Activated T-cell treated with anti-CD3 and anti-CD28 coated beads, Interleukin-2, amount 50 U/mL, for 4 hours (primary cell): ENCODE results near the gene MTG1. TPM values are rescaled to one million over a fixed set of nuclear protein-coding genes. Genes with fewer than 3 reads are reported as not detected.
"Not testable (repeated sequence)": the region's sequence is repeated elsewhere in the genome, so short reads cannot be mapped to it uniquely, and the experiment has no call there.

Source experiments
- ATAC-seq, 2 donors: fragments of 200-7000 bp; cut with Tn5 transposase; one replicate each; pipeline ENCODE4 v1.10.0; 2021
- DNase-seq: peaks from one replicate; pipeline ENCODE4 v3.0.0-alpha.2; 2020
- H3K27me3 Mint-ChIP-seq: one replicate; pipeline ENCODE4 v1.8.0; 2021; ENCODE audit warnings: low read depth, mixed read lengths
- H3K36me3 Mint-ChIP-seq: one replicate; pipeline ENCODE4 v1.8.0; 2022; ENCODE audit warnings: mixed read lengths; ENCODE audit not compliant: insufficient read depth
- H3K4me1 Mint-ChIP-seq: one replicate; pipeline ENCODE4 v1.8.0; 2021; ENCODE audit warnings: low read depth, mixed read lengths
- H3K4me3 Mint-ChIP-seq: one replicate; pipeline ENCODE4 v1.8.0; 2021; ENCODE audit warnings: mild to moderate bottlenecking, moderate library complexity, mixed read lengths
- H3K9me3 Mint-ChIP-seq: one replicate; pipeline ENCODE4 v1.8.0; 2021; ENCODE audit warnings: mixed read lengths
- total RNA-seq, 3 donors: library from RNA; stranded (reverse); gene quantifications; one replicate each; pipeline ENCODE4 v1.2.1, GENCODE V29; 2021

MTG1 gene
- total RNA-seq, 3 donors from 2014 or later, result 60.3 to 68.1 (median 67.1) TPM

- Mint-ChIP-seq H3K4me1 (peaks cover 19% of the 10 kb centered on the region), H3K4me3 (no peak overlapping the region), H3K27me3 (no peaks in the 10 kb centered on the region), H3K9me3 (peaks cover 21% of the 10 kb centered on the region), H3K36me3 (peaks cover 71% of the 10 kb centered on the region)
- ATAC-seq, result no peak
- no peak for DNase-seq
Observed at GRCh38 chr10:133412381-133412711, 18.4 kb downstream of the MTG1 start.

GRCh38 chr10:133414401-133414800 is 20.4 kb downstream of the MTG1 start:
- not testable (repeated sequence) for H3K4me3 Mint-ChIP-seq, H3K4me1 Mint-ChIP-seq, DNase-seq, ATAC-seq, H3K27me3 Mint-ChIP-seq
- H3K36me3 Mint-ChIP-seq, result peaks cover 55% of the 10 kb centered on the region
- peaks cover 21% of the 10 kb centered on the region for H3K9me3 Mint-ChIP-seq

GRCh38 chr10:133415752-133416151 is 21.8 kb downstream of the MTG1 start:
- Mint-ChIP-seq H3K9me3 (peaks cover 21% of the 10 kb centered on the region), H3K4me1 (peaks cover 3% of the 10 kb centered on the region), H3K4me3 (no peak overlapping the region), H3K36me3 (peaks cover 45% of the 10 kb centered on the region), H3K27me3 (no peaks in the 10 kb centered on the region)
- ATAC-seq (no peak), DNase-seq (no peak)

GRCh38 chr10:133418289-133418993 is 24.5 kb downstream of the MTG1 start:
- Mint-ChIP-seq H3K9me3 (no peaks in the 10 kb centered on the region), H3K36me3 (peaks cover 18% of the 10 kb centered on the region), H3K4me1 (peaks cover 3% of the 10 kb centered on the region), H3K4me3 (no peak overlapping the region), H3K27me3 (peaks cover 6% of the 10 kb centered on the region)
- ATAC-seq, result no peak
- no peak for DNase-seq

- H3K4me3 Mint-ChIP-seq, result no peak overlapping the region
- DNase-seq (no peak), ATAC-seq (no peak)
- peaks cover 16% of the 10 kb centered on the region for H3K36me3 Mint-ChIP-seq
- peaks cover 3% of the 10 kb centered on the region for H3K4me1 Mint-ChIP-seq
- no peaks in the 10 kb centered on the region for H3K9me3 Mint-ChIP-seq
- H3K27me3 Mint-ChIP-seq, result peaks cover 8% of the 10 kb centered on the region
Observed at GRCh38 chr10:133419211-133419950, 25.4 kb downstream of the MTG1 start.

GRCh38 chr10:133420028-133420427 is 26.1 kb downstream of the MTG1 start:
- no peak for ATAC-seq
- no peak overlapping the region for H3K4me3 Mint-ChIP-seq
- DNase-seq, result no peak
- peaks cover 3% of the 10 kb centered on the region for H3K4me1 Mint-ChIP-seq
- H3K9me3 Mint-ChIP-seq, result no peaks in the 10 kb centered on the region
- peaks cover 8% of the 10 kb centered on the region for H3K27me3 Mint-ChIP-seq
- peaks cover 13% of the 10 kb centered on the region for H3K36me3 Mint-ChIP-seq

GRCh38 chr10:133420579-133420978 is 26.6 kb downstream of the MTG1 start:
- Mint-ChIP-seq H3K27me3 (peaks cover 8% of the 10 kb centered on the region), H3K36me3 (peaks cover 7% of the 10 kb centered on the region), H3K4me3 (no peak overlapping the region), H3K9me3 (no peaks in the 10 kb centered on the region), H3K4me1 (no peaks in the 10 kb centered on the region)
- DNase-seq, result no peak
- no peak for ATAC-seq

GRCh38 chr10:133421336-133422222 is 27.6 kb downstream of the MTG1 start:
- H3K9me3 Mint-ChIP-seq, result no peaks in the 10 kb centered on the region
- DNase-seq, result no peak
- no peak overlapping the region for H3K4me3 Mint-ChIP-seq
- H3K27me3 Mint-ChIP-seq, result peaks cover 8% of the 10 kb centered on the region
- no peak for ATAC-seq
- H3K4me1 Mint-ChIP-seq, result no peaks in the 10 kb centered on the region
- peaks cover 3% of the 10 kb centered on the region for H3K36me3 Mint-ChIP-seq

GRCh38 chr10:133422223-133422806 is 28.4 kb downstream of the MTG1 start:
- Mint-ChIP-seq H3K9me3 (no peaks in the 10 kb centered on the region), H3K27me3 (peaks cover 8% of the 10 kb centered on the region), H3K36me3 (peaks cover 3% of the 10 kb centered on the region), H3K4me3 (no peak overlapping the region), H3K4me1 (no peaks in the 10 kb centered on the region)
- no peak for DNase-seq
- ATAC-seq, result no peak

GRCh38 chr10:133422807-133423771 is 29.1 kb downstream of the MTG1 start:
- no peaks in the 10 kb centered on the region for H3K4me1 Mint-ChIP-seq
- peak overlapping the region; percentile 50 for H3K4me3 Mint-ChIP-seq
- H3K36me3 Mint-ChIP-seq, result peaks cover 3% of the 10 kb centered on the region
- peaks cover under 1% of the 10 kb centered on the region for H3K9me3 Mint-ChIP-seq
- DNase-seq, result no peak
- peaks cover 8% of the 10 kb centered on the region for H3K27me3 Mint-ChIP-seq
- peak; percentile 53 to 59 for ATAC-seq

- H3K4me1 Mint-ChIP-seq, result not testable (repeated sequence)
Observed at GRCh38 chr10:133424102-133424501, 30.1 kb downstream of the MTG1 start.

GRCh38 chr10:133424601-133425000 is 30.6 kb downstream of the MTG1 start, which contains the start of gene SPRN:
Gene SPRN, minus strand, starts transcription at chr10:133424625. Its CDS starts 944 bp downstream, at chr10:133423681.
- not testable (repeated sequence) for H3K36me3 Mint-ChIP-seq, H3K9me3 Mint-ChIP-seq, DNase-seq, ATAC-seq, H3K4me1 Mint-ChIP-seq, H3K27me3 Mint-ChIP-seq
- peak within 1 kb of the TSS; percentile 50 for H3K4me3 Mint-ChIP-seq

More at GRCh38 chr10:133424102-133424501, 30.1 kb downstream of the MTG1 start:
- peak; percentile 36 to 56 for ATAC-seq
- H3K9me3 Mint-ChIP-seq, H3K27me3 Mint-ChIP-seq, DNase-seq, H3K36me3 Mint-ChIP-seq, H3K4me3 Mint-ChIP-seq: not testable (repeated sequence)

- H3K4me1 Mint-ChIP-seq, H3K27me3 Mint-ChIP-seq, H3K9me3 Mint-ChIP-seq, DNase-seq, ATAC-seq, H3K36me3 Mint-ChIP-seq, H3K4me3 Mint-ChIP-seq: not testable (repeated sequence)
Observed at GRCh38 chr10:133429571-133429970, 35.6 kb downstream of the MTG1 start.
